ENCODE data around the gene MCOLN1.

- TF ChIP-seq, protein P1, sequence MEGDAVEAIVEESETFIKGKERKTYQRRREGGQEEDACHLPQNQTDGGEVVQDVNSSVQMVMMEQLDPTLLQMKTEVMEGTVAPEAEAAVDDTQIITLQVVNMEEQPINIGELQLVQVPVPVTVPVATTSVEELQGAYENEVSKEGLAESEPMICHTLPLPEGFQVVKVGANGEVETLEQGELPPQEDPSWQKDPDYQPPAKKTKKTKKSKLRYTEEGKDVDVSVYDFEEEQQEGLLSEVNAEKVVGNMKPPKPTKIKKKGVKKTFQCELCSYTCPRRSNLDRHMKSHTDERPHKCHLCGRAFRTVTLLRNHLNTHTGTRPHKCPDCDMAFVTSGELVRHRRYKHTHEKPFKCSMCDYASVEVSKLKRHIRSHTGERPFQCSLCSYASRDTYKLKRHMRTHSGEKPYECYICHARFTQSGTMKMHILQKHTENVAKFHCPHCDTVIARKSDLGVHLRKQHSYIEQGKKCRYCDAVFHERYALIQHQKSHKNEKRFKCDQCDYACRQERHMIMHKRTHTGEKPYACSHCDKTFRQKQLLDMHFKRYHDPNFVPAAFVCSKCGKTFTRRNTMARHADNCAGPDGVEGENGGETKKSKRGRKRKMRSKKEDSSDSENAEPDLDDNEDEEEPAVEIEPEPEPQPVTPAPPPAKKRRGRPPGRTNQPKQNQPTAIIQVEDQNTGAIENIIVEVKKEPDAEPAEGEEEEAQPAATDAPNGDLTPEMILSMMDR (conservative IDR thresholded peaks at IDR 0.05; ENCODE audit: low read length) = no peak
- TF ChIP-seq EZH2phosphoT487 (IDR thresholded peaks at IDR 0.05; ENCODE audit: borderline replicate concordance, low read depth, low read length) = no peak
Observed at GRCh38 chr19:7529610-7530490, 7.4 kb downstream of the MCOLN1 start.

Measured in OCI-LY7 (cell line).